Left ventricle myocardium superior (tissue), 1 donor: ENCODE measurements around the gene ITSN1. TPM values are rescaled to one million over a fixed set of nuclear protein-coding genes. Genes with fewer than 3 reads are reported as not detected.

Source experiments
- ATAC-seq: fragments of 200-7000 bp; cut with Tn5 transposase; one replicate; pipeline ENCODE4 v1.9.1; 2020; ENCODE audit warnings: mild to moderate bottlenecking, moderate library complexity
- DNase-seq: peaks from one replicate; pipeline ENCODE4 v3.0.0-alpha.2; 2020
- intact Hi-C: fragments of 100-400 bp; cut with micrococcal nuclease; formaldehyde crosslinking; loops from one replicate; pipeline ENCODE4 v1.11.0; 2022
- total RNA-seq: library from RNA; stranded (reverse); fragmentation: NEBNext Ultra II Directional; extraction: Animal tissue kit (Norgen Biotek cat#: 25700); gene quantifications from one replicate; pipeline ENCODE4 v1.2.1, GENCODE V29; 2021
- donor health status: DM: no; HTN: yes; CAD: no; lungs with severe emphysema.

Gene ITSN1
- total RNA-seq, 1 donor from 2014 or later, result 44.4 TPM

GRCh38 chr21:33791073-33791472 lies 148.8 kb downstream of the ITSN1 start:
- DNase-seq (no peak), ATAC-seq (no peak)
- intact Hi-C loops, result no loop called here

DNA sequence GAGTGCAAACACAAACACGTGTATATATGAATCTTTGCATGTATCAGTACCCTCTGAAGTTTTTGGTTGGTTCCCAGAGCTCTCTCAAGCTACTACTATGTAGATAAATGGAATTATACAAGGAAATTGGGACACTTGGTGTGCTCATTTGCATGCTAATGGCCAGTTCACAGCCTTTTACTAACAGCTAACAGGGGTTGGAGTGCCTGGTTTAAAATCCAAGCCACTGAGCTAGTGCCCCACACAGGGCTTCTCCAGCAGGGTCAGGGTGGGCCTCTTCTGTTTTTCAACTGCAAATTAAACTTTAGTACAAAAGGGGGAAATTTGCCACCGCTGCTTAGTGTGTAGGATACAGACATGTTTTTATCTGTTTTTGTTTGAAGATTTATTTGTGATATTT lies 152.3 kb downstream of the ITSN1 start:
- no peak for ATAC-seq
- DNase-seq, result no peak
- intact Hi-C loops, result no loop called here

DNA sequence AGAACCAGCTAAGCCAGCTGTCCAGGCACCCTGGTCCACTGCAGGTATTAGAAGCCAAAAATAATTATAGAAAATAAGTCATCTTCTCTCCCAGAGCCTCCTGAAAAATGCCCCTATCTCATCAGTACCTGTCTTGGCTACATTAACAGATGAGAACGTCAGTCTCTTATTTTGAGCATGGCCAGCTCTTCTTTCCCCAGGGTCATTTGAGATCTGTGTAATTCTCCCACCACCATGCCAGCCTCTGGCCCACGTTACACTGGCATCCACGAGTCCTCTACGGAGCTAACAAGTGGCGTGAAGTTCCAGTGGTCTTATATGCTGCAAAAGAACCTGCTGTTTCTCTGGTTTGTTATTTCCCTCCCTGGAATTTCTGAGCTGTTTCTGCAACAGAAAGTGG lies 155.3 kb downstream of the ITSN1 start:
- ATAC-seq (no peak), DNase-seq (no peak)
- intact Hi-C loops, result no loop called here

DNA sequence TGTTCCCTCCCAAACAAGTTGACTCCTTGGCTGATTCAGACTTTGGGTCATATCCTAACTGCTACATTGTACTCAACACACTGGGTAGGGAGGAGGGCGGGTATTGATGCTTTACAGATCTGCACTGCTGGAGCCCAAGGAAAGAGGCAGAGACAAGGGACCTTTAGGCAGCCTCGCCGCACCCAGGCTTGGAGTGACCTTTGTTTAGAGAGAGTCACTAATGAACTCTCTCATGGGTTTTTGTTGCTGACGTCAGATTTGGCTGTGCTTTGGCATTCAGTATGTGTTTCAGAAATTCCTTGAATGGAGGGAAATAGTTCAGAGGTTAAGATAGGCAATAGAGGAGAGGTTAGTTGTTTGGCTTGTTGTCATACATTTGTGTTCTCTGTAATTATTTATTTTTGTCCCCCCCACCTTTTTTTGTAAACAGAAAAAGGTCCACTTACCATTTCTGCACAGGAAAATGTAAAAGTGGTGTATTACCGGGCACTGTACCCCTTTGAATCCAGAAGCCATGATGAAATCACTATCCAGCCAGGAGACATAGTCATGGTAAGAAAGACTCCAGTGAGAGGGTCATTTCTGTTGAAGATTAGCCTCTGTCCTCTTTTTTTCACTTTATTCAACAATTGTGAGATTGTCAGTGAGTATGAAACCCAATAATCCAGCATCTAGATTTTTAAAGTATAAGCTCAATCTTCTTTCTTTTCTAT lies 157.2 kb downstream of the ITSN1 start:
- ATAC-seq (peak; percentile 88), DNase-seq (peak; percentile 53)
- intact Hi-C loops, result no loop called here

- ATAC-seq, result no peak
- intact Hi-C loops, result no loop called here
- no peak for DNase-seq
These were observed 158.6 kb downstream of the ITSN1 start for GRCh38 chr21:33800753-33801423.

- intact Hi-C loops, result no loop called here
- no peak for DNase-seq
- ATAC-seq, result no peak
These were observed 159.4 kb downstream of the ITSN1 start for GRCh38 chr21:33801424-33802405.

DNA sequence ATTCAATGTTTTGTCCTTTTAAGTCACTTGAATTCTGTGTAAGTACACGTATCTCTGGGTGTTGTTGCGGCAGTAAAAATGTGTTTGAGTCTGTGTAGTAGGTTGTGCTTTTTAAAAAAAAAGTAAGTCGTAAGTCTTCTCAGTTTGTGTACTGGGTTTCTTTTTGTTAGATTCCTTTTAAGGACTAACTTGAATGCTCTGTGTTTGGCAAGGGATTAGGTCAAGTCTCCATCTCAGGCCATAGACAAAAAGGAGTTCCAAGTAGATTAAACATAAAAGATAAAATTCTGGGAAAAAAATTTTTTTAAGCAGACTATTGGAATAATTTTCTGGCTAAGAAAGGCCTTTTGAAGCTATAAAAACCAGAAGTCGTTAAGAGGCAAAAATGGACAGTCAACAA lies 160.2 kb downstream of the ITSN1 start:
- ATAC-seq (peak; percentile 59), DNase-seq (no peak)
- intact Hi-C loops, result no loop called here

- intact Hi-C loops, result no loop called here
- no peak for DNase-seq
- no peak for ATAC-seq
These were observed 166.5 kb downstream of the ITSN1 start for GRCh38 chr21:33808715-33809367.

- peak; percentile 47 for ATAC-seq
- intact Hi-C loops, result no loop called here
- DNase-seq, result no peak
These were observed 168.5 kb downstream of the ITSN1 start for GRCh38 chr21:33810766-33811165.

- ATAC-seq (peak; percentile 18), DNase-seq (no peak)
- intact Hi-C loops, result no loop called here
These were observed 169.1 kb downstream of the ITSN1 start for GRCh38 chr21:33811167-33812010.

DNA sequence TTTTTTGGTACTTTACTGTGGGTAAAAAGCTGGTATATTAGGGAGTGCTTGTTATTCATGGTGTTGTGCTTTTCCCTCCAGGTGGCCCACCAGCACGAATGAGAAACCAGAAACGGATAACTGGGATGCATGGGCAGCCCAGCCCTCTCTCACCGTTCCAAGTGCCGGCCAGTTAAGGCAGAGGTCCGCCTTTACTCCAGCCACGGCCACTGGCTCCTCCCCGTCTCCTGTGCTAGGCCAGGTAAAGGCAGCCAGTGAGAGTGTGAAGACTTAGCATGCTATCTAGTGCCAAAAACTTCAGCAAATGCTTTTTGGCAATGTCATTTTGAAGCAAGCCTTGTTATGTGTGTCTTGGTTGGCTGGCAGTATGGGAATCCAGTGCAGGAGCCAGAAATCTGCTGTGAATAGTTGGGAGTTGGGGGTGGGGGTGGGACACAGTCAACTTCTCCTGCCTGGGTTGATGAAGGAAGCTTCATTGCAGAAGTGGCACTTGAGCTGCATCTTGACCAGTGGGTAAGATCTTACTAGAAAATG lies 171.6 kb downstream of the ITSN1 start:
- intact Hi-C loops, result no loop called here
- no peak for DNase-seq
- ATAC-seq, result no peak

- intact Hi-C loops, result no loop called here
- peak; percentile 63 for ATAC-seq
These were observed 172.9 kb downstream of the ITSN1 start for GRCh38 chr21:33815143-33815707.

DNA sequence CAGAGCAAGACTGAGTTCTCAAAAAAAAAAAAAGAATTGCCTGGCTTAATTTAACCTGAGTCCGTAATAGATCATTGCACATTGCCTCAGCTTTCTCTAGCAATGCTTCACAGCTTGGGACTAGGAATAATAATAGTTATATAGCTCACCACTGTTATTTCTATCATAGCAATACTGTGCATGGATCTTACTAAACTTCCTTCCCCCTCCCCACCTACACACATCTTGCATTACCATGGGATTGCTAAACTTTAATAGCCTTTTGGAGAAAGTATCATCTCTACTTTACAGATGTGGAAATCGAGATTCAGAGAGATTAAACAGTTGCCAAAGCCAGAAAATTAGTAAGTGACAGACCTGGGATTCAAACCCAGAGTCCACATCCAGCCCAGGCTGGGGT lies 173.9 kb downstream of the ITSN1 start:
- intact Hi-C loops, result no loop called here
- DNase-seq (no peak), ATAC-seq (no peak)

More at GRCh38 chr21:33815143-33815707, 172.9 kb downstream of the ITSN1 start:
- no peak for DNase-seq

- intact Hi-C loops, result no loop called here
- ATAC-seq, result no peak
- DNase-seq, result no peak
These were observed 174.8 kb downstream of the ITSN1 start for GRCh38 chr21:33817138-33817537.

GRCh38 chr21:33817663-33818451 lies 175.6 kb downstream of the ITSN1 start:
- intact Hi-C loops, result no loop called here
- DNase-seq (no peak), ATAC-seq (peak; percentile 42)

DNA sequence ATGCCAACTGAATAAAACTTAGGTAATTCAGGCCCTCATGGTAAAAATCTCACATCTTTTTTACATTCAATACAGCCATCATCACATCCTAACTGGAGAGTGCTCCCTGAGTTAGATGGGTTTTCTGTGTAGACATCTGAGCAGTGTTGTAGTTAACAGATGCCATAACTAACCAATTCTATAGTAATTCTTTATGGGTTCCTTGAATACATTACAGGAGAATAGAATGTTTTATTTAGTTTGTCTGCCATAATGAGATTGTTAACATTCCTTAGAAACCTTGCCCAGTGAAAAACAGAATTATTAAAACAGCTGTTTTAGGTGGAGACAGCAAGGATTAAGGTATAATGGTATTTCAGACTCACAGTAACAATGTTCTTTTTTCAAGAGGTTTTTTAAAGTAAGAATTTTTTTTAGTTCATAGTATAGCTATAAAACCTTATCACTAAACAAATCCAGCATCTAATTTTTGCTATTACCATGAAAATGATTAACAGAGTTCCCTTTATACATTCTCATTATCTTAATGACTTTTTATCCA lies 178.0 kb downstream of the ITSN1 start:
- intact Hi-C loops, result no loop called here
- DNase-seq (no peak), ATAC-seq (no peak)

GRCh38 chr21:33820798-33821197 lies 178.5 kb downstream of the ITSN1 start:
- intact Hi-C loops, result no loop called here
- DNase-seq (no peak), ATAC-seq (no peak)
